H54 (cell line): ENCODE measurements around the gene C14orf93.
A peak's percentile ranks its signal among the peaks of the same experiment; 100 is the strongest.

Source experiments
- DNase-seq: peaks from one replicate; pipeline ENCODE4 v3.0.0; 2011; ENCODE audit warnings: low spot score, mixed read lengths; ENCODE audit not compliant: insufficient read length
- FAIRE-seq: peaks from 3 replicates; lab custom pipeline; 2011; peaks lifted over from hg19 to GRCh38; lab: Jason Lieb, UNC
- POLR2A ChIP-seq: IDR thresholded peaks from 2 replicates; pipeline ENCODE4 v1.6.1; 2011; ENCODE audit warnings: low read depth, mild to moderate bottlenecking, low read length

The C14orf93 gene

DNA sequence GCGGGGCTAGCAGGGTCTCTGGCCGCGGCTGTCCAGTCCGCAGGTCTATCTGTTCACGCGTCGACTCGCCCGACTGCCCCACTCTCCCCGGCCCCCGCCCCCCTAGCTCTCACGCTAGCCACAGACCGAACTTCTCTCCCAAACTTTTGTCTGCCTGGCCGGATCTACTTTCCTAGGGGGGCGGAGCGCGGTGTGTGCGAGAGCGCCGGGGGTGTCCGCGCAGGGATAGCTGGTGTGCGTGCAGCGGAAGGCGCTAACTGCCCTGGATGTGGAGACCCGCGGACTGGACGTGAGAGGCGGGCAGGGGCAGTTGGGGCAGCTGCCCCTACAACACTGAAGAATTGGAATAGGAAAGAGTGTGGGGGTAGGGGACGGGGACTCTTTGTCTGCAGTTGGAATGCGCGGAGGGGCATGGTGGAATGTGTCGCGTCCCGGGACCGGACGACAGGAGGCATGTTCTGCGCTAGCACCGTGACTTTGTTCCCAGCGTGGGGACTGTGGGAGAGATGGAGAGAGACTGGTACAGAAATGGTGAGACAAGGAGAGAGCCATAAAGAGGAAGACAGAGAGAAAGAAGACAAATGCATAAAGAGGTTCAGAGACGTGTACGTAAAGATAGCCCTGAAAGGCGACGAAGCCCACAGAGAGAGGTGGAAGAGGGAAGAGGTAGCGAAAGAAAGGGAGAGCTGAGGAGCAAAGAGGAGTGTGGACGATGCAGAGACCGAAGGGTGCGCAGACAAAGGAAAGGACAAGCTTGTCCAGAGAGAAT, 27.3 kb downstream of the C14orf93 start, which contains the start of gene AJUBA:
TSS of gene AJUBA (minus strand) at position 75 of the 769 bp plus-strand sequence. CDS start 285 bp downstream, outside the sequence.
- TF ChIP-seq POLR2A = peak; percentile 44
- FAIRE-seq = no peak
- DNase-seq = no peak

DNA sequence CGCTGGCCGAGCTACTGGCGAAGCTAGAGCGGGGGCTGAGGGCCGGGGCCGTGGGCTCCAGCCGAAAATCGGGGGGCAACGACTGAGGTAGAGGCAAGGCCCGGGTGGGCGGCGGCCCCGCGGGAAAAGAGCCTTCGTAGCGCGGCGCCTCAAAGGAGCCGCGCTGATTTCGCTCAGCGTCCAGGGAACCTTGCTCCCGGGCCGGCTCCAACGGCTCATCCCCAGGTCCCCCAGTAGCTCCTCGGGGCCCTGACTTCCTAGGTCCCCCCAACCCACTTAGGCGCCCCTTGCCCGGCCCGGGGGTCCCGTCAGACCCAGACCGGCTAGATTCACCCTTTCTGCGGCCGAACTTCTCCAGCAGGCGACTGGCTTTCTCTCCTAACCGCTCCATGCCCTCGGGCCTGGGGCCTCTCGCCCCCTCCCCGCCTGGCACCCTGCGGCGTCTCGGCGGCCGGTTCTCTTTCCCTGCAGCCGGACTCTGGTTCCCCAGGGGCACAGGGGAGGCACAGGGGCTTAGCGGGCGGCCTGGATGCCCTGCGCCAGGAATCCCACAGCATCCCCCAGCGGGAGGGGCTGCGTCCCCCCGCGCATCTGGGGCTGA, 28.0 kb downstream of the C14orf93 start:
- no peak for DNase-seq
- no peak for TF ChIP-seq POLR2A
- FAIRE-seq = no peak

DNA sequence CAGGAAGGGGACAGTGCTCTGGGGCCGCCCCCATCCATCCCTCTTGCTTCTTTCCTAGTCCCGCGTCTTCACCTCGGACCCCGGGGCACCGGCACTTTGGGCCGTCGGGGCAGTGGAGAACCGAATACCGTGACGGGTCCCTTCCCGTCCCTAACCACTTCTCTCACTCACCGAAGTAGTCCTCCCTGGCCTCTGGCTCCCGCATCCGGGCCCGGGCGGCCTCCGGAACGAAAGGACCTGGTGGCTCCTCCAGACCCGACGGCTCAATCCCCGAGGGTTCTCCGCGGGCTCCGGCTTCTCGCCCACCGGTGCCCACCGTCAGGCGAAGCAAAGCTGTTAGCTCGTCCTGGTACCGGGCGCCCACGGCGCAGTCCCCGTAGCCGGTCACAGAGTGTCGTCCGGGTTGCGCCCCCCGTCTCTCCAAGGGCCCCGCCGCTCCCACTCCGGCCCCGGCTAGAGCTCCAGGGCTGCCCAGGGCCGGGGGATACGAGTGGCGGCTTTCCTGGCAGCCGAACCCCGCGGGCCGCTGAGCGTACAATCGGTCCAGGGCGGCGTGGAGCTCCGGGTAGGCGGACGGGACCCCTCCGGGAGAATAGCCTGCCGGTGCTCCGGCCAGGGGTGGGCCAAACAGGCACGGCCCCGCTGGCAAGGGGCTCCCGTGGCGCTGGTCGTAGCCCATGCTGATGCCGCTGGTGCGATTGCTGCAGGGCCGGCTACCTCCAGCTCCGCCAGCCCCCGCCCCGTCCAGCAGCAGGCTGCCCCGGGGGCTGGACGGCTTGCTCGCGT, 28.7 kb downstream of the C14orf93 start:
- DNase-seq (no peak), FAIRE-seq (no peak)
- no peak for TF ChIP-seq POLR2A

DNA sequence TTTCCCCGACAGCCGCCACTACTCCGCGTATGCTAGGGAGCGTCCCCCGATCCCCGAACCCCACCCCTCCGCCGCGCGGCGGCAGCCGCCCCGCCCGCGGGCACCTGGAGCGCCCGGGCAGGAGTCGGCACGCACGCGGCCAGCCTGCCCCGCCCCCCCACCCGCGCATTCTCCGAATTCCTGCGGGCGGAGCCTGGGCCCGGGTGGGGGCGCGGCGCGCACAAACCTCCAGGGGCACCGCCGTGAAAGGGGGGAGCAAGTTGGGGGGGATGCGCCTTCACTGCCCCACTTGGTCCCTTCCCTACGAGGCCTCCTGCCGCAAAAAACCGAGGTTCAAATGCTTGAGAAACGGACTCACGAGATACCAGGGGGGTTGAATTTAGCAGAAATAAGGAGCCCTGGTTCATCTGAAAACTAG, 29.3 kb downstream of the C14orf93 start:
- TF ChIP-seq POLR2A = peak; percentile 15; the same call in 1 of the 2 replicates

DNA sequence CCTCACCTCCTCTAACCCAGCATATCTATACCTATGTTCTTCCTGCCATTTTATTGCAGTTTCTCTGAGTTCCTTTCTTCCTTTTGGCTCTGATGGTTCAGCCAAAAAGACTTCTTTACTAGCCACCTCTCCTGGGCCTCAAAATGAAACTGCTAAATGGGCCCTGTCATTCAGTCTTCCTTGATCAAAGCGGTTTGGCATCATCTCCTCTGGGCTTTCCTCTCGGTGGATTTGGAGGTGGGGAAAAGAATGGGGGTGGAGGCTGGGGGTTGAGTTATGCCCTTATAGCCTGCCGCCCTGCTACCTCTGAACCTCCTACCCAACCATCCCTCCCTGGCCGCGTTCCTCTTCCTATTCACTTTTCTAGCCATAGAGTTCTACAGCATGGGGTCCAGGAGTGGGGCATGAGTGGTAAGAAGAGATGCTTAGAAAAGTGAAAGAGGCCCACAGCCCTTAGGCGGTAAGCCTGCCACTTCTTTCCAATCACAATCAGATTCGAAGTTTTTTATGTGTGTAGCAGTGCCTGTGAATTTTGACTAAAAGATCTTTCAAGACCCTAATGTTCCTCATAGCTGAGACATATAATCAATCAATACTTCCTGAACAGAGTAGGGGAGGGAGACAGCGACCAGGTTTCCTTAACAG, 30.1 kb downstream of the C14orf93 start:
- DNase-seq (no peak), FAIRE-seq (no peak)

More for the DNA sequence above, 29.3 kb downstream of the C14orf93 start:
- FAIRE-seq = no peak
- no peak for DNase-seq

DNA sequence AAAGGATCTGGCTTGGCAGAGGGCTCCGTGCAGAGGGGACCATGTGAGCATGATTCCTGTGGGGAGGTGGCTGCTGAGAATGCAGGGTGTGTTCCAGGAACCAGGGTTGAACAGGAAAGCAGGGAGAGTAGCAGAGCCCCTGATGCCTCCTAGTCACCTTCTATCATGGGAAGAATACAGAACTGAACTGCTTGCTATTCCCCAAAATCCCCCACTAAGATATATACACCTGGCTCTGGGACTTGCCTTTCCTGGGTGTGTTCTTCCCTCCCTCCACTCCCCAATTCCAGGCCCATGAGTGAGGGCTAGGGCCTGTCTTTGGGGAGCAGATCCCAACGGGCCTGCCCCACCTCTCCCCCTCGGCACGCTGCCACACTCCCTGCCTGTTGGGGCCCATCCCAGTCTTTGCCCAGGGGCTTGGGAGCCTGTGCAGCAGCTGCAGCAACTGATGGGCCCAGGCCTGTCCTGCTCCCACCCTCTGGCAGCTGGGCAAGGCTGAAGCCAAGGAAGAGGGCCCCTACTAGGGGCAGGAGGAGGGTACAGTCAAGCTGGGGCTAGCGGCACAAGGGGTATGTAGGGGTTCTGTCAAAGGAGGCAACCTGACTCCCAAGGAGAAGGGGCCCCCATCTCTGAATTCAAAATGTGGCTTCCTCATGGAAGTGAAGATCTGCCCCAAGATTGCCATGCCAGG, 30.8 kb downstream of the C14orf93 start:
- no peak for DNase-seq
- TF ChIP-seq POLR2A = no peak
- no peak for FAIRE-seq

More for the DNA sequence above, 30.1 kb downstream of the C14orf93 start:
- no peak for TF ChIP-seq POLR2A

DNA sequence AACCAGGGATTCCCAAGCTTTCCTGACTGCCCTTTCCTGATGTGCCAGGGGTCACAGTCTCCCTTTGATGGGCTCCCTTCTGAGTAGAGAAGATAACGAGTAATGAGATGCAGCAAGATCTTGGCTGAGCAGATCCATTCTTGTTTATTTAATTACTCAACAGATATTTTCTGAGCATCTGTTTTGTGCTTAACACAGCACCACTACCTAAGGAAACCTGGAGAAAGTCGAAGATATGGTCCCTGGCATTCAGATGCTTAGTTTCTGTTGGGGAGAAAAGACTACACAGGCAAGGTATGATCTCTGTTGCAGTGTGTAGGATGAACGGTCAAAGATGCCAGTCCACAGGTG, 31.5 kb downstream of the C14orf93 start:
- FAIRE-seq (no peak), DNase-seq (no peak)
- no peak for TF ChIP-seq POLR2A

DNA sequence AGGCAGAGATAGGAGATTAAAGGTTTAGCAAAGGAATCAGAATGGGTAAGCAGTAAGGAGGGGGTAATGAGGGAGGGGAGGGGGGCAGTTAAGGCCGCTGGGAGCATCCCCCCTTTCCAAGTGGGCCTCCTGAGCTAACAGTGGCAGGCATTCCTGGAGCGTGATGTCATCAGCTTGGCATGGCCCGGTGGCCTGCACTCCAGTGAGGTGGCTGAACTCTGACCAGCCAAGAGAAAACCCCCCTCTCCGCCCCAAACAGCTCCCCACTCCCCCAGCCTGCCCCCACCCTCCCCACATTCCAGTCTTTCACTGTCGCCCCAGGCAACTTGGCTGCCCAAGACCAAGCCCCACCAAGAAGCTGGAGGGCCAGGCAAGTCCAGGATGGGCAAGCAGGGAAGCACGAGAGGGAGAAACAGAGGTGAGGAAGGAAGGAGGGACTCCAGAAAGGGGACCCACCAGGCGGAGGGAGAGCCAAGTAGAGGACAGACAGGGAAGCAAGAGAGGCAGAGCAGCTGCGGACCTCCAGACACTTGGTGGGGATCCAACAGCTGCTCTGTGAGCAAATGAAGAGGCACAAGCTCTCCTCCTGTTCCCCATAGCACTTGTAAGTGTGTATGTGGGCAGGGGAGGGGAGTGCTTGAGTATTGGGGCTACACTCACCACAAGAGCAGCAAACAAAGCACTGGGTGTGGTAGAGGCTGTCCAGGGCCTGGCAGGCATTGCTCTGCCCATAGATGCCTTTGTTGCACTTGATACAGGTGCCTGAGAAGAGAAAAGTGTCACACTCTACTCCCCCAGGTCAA, 32.1 kb downstream of the C14orf93 start:
- peak; percentile 83 for DNase-seq
- FAIRE-seq = no peak
- TF ChIP-seq POLR2A = no peak

DNA sequence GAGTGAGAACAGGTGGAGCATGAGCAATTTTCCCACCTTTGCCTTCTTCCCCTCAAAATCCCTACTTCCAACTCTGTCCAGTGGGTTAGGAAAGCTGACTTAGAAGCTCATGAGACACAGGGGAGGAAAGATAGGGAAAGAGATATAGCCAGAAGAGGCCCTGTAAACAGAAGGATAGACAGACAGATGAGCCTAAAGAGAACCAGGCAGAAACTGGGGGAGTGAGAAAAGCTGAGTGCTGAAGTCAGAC, 32.6 kb downstream of the C14orf93 start:
- DNase-seq = no peak
- no peak for FAIRE-seq
- TF ChIP-seq POLR2A = no peak

DNA sequence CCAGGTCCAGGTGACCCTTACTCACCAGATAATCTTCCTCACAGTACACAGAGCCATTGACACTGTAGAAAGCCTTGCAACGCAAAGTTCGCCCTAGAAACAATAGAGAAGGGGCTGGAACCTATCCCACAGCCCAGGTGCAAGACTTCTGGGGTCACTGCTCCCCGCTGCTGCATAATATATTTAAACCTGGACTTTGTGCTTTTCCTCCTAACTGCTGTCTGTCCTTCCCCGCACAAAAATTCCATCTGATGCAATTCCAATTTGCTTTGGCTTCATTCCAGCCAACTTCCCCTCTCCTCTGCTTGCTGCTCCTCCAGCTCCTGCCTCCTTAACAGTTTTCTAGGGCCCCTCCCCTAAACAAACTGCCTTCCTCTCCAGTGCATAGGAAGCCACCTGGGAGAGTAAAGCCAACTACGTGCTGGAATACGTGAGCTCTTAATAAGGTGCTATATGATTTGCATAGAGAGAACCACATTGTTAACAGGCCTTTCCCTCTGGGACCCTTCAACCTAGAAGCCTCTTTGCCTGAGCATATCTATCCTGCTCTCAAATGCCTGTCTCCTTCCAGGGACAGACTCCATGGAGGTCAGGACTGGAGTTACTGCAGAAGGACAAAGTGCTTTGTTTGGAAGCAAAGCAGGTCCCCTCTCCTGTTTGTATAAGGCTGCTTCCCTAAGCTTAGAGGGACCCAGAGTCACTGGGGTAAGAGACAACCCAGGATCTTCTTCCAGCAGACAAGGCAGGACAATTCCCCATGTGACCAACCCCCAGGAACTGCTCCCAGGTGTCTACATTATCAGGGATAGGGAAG, 33.1 kb downstream of the C14orf93 start:
- DNase-seq = no peak
- TF ChIP-seq POLR2A = no peak
- FAIRE-seq = no peak

DNA sequence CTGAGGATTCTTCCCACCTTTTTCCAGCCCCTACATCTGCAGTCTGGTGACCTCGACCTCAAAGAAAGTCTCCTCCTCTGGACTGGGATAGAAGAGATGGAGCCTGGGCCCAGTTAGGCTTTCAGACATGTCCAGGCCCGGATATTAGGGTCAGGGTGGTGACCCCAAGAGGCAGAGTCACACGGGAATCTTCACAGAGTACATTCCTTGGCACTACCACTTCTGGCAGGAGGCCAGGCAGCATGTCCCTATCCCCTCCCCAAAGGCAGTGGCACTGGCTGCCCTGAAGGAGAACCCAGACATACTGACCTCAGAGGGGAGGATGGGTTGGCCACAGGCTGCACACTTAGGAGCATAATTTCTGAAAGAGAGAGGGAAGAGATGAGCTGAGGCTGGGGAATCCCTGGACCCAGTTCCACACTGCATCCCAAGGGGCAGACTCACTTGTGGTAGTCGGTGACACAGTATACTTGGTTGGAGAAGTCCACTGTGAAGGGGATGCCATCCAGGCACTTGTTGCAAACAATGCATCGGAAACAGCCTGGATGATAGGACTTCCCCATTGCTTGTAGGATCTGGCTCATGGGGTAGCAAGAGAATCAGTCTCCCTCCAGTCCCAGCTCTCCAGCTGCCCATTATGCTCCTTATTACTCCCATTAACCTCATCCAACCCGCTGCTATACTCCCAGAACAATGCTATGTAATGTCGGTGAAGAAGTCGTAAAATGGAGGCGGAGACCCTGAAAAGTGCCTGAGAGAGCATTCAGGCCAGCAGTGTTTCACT, 35.2 kb downstream of the C14orf93 start:
- no peak for TF ChIP-seq POLR2A
- no peak for DNase-seq
- no peak for FAIRE-seq
